Articular chondrocyte of knee joint (primary cell): ENCODE results near the gene FRRS1. TPM values are rescaled to one million over a fixed set of nuclear protein-coding genes. Genes with fewer than 3 reads are reported as not detected.

Experiments used
- small RNA-seq: library from RNA; depleted of rRNA; stranded (forward); fragments of <200 nt; gene quantifications from one replicate; pipeline ENCODE3, GENCODE V24; 2012
- total RNA-seq: library from RNA; depleted of rRNA; stranded (reverse); fragments of >200 nt; gene quantifications from 2 replicates; pipeline ENCODE4 v1.2.3, GENCODE V29; 2012

The FRRS1 gene
- total RNA-seq: 28.0 and 42.0 TPM in 2 replicates

DNA sequence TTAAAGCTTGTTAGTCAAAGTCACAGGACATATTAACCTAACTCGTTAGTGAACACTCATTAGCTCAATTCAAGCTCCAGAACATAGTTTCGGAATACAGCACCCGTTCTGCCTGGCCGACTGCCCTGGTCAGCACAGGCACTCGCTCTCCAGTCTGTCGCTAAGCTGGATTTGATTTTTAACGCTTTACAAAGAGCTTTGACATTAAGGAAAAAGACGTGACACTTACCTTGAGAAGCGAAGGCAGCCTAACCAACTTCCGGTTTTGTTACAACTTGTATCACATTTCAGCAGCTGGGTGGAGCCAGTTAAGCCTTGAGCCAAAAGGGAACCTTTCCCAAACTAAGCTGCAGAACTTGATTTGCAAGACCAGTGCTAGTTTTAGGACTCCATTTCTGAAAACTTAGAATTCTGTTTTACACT is at the start of gene FRRS1:
Gene FRRS1, minus strand, starts transcription at position 258 of the 423 bp plus-strand sequence. CDS start 17,867 bp downstream, outside the sequence.

Small RNA genes lying within 50 kb of the gene (small RNA-seq; reads per million reads assigned to genes)
- gene RF00019 (not detected), gene RNU4-75P (not detected)

Other genes with a start within 250 kb of the FRRS1 start
- 38.3 TPM in 2 replicates for gene PALMD, start 120.5 kb downstream of the FRRS1 start, total RNA-seq
- gene AGL, start 83.7 kb upstream of the FRRS1 start, total RNA-seq: 21.2 and 23.9 TPM in 2 replicates
- gene SLC35A3, start 203.4 kb upstream of the FRRS1 start, total RNA-seq: 39.5 and 49.8 TPM in 2 replicates